Suppressor macrophage treated with lipopolysaccharide for 1 hour (primary cell): ENCODE measurements around the gene AMD1.

Experiments
- DNase-seq, 3 donors: peaks; one replicate each; pipeline ENCODE4 v3.0.0-alpha.2; 2020 to 2022

The AMD1 gene

GRCh38 chr6:110939429-110940200 is 65.0 kb downstream of the AMD1 start:
- no peak for DNase-seq

- DNase-seq, result peak; percentile 87 to 96 (median 93)
These were observed 70.1 kb downstream of the AMD1 start for GRCh38 chr6:110944681-110945151.
